ENCODE results near the gene SYT13.

GRCh38 chr11:45296075-45296474, 9.9 kb upstream of the SYT13 start:
- TF ChIP-seq POLR2A (IDR thresholded peaks at IDR 0.05) (no peak), CTCF (IDR thresholded peaks at IDR 0.05) (no peak)
